Keratinocyte (primary cell): Measurements from ENCODE around the gene ERBB4.

ENCODE experiments used
- CTCF ChIP-seq, 3 experiments: IDR thresholded peaks in 1 of 3; conservative IDR thresholded peaks in 1 of 3; optimal IDR thresholded peaks in 1 of 3; 2 replicates in 2 of 3; 3 replicates in 1 of 3; pipeline versions ENCODE3 to v1.5.1; 2011; ENCODE audit warnings: low read length in 3 of 3, mild to moderate bottlenecking in 3 of 3, moderate library complexity in 2 of 3, control low read depth in 1 of 3, inconsistent platforms in 1 of 3; ENCODE audit not compliant: insufficient read depth in 2 of 3; ENCODE audit errors: extremely low read depth in 1 of 3
- EZH2 ChIP-seq: IDR thresholded peaks from one replicate; pipeline ENCODE4 v1.6.1; 2012; ENCODE audit warnings: inconsistent platforms, mild to moderate bottlenecking, low read length, moderate library complexity

DNA sequence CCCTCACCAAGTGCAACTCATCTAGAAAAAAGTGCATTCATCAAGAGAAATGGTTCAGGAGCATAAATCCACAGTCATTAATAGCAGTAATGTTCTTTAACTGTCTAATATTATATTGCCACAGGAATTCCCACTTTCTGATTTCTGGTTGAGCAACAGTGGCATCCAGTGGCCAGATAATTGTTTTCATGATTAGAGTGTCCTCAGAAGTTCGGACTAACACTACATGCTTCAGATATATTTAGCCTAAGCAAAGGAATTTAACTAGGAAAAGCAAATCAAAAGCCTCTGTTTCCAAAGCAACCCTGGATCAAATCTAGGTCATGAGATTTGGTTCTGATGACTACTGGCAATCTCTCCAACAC lies 9.8 kb upstream of the ERBB4 start:
- peak in 2 of 3 experiments; percentile 17 to 44 for TF ChIP-seq CTCF (optimal IDR thresholded peaks at IDR 0.05 in 1 of 3, IDR thresholded peaks at IDR 0.05 in 1 of 3, conservative IDR thresholded peaks at IDR 0.05 in 1 of 3; ENCODE audit: extremely low read depth in 1 of 3, insufficient read depth in 2 of 3, low read length in 3 of 3)
- no peak for TF ChIP-seq EZH2
